Neuronal stem cell (in vitro differentiated cells): Measurements from ENCODE around the gene SPDYE8.
"Not testable (repeated sequence)": the region's sequence is repeated elsewhere in the genome, so short reads cannot be mapped to it uniquely, and the experiment has no call there.

Experiments used
- DNase-seq: peaks from one replicate; pipeline ENCODE4 v3.0.0-alpha.2; 2013; ENCODE audit warnings: low spot score
- H2AFZ ChIP-seq: one replicate; pipeline ENCODE4 v1.6.1; 2013; ENCODE audit warnings: mild to moderate bottlenecking, low read length, inconsistent platforms
- H2AK5ac ChIP-seq: 2 replicates; pipeline ENCODE4 v1.6.1; 2013; ENCODE audit warnings: low read depth, mild to moderate bottlenecking, inconsistent platforms, low read length, moderate library complexity, mixed read lengths
- H2BK120ac ChIP-seq: 2 replicates; pipeline ENCODE4 v1.6.1; 2013; ENCODE audit warnings: low read depth, mild to moderate bottlenecking, inconsistent platforms, low read length, moderate library complexity, mixed read lengths
- H2BK12ac ChIP-seq: one replicate; pipeline ENCODE4 v1.6.1; 2013; ENCODE audit warnings: low read length, inconsistent platforms
- H2BK15ac ChIP-seq: 2 replicates; pipeline ENCODE4 v1.6.1; 2013; ENCODE audit warnings: mild to moderate bottlenecking, low read length, inconsistent platforms, mixed read lengths
- H2BK5ac ChIP-seq: one replicate; pipeline ENCODE4 v1.6.1; 2013; ENCODE audit warnings: inconsistent platforms, mild to moderate bottlenecking, low read length, moderate library complexity
- H3K14ac ChIP-seq: one replicate; pipeline ENCODE4 v1.6.1; 2013; ENCODE audit warnings: low read length, inconsistent platforms
- H3K18ac ChIP-seq: 2 replicates; pipeline ENCODE4 v1.6.1; 2013; ENCODE audit warnings: low read length, inconsistent platforms
- H3K23ac ChIP-seq: 2 replicates; pipeline ENCODE4 v1.6.1; 2013; ENCODE audit warnings: low read depth, mild to moderate bottlenecking, mixed read lengths, low read length, inconsistent platforms; ENCODE audit not compliant: poor library complexity
- H3K27ac ChIP-seq: replicated peaks from 3 replicates; pipeline ENCODE4 v1.5.1; 2013; ENCODE audit warnings: low read length, inconsistent platforms
- H3K27me3 ChIP-seq, 3 experiments: 2 replicates each; pipeline ENCODE4 v1.6.1; 2013; ENCODE audit warnings: low read length in 3 of 3, mild to moderate bottlenecking in 2 of 3, inconsistent platforms in 1 of 3, low read depth in 1 of 3, mixed read lengths in 1 of 3, moderate library complexity in 1 of 3; ENCODE audit not compliant: control insufficient read depth in 3 of 3, insufficient read depth in 3 of 3
- H3K36me3 ChIP-seq, 2 donors: replicated peaks in 1 of 2; 2 replicates each; pipeline ENCODE4 v1.6.1; 2013; ENCODE audit warnings: low read length in 2 of 2; ENCODE audit not compliant: control insufficient read depth in 2 of 2, insufficient read depth in 2 of 2
- H3K4ac ChIP-seq: 2 replicates; pipeline ENCODE4 v1.6.1; 2013; ENCODE audit warnings: inconsistent platforms, mild to moderate bottlenecking, low read length, moderate library complexity
- H3K4me1 ChIP-seq, 2 donors: 1 replicate in 1 of 2; 2 replicates in 1 of 2; pipeline ENCODE4 v1.6.1; 2013; ENCODE audit warnings: low read length in 2 of 2, low read depth in 1 of 2; ENCODE audit not compliant: control insufficient read depth in 2 of 2, insufficient read depth in 1 of 2
- H3K4me2 ChIP-seq: one replicate; pipeline ENCODE4 v1.6.1; 2013; ENCODE audit warnings: mild to moderate bottlenecking, low read length, inconsistent platforms; ENCODE audit not compliant: insufficient read depth, poor library complexity, severe bottlenecking
- H3K4me3 ChIP-seq, 2 donors: 2 replicates each; pipeline ENCODE4 v1.5.1; 2013; ENCODE audit warnings: low read length in 2 of 2, mild to moderate bottlenecking in 2 of 2, inconsistent platforms in 1 of 2, moderate library complexity in 1 of 2
- H3K79me1 ChIP-seq: one replicate; pipeline ENCODE4 v1.6.1; 2013; ENCODE audit warnings: low read depth, mild to moderate bottlenecking, inconsistent platforms, low read length, moderate library complexity
- H3K9ac ChIP-seq: one replicate; pipeline ENCODE4 v1.6.1; 2013; ENCODE audit warnings: mild to moderate bottlenecking, low read depth, low read length, inconsistent platforms; ENCODE audit not compliant: poor library complexity
- H3K9me3 ChIP-seq, 2 donors: replicated peaks in 1 of 2; 2 replicates each; pipeline versions ENCODE3 to v1.6.1; 2013; ENCODE audit warnings: low read length in 2 of 2, mild to moderate bottlenecking in 2 of 2, inconsistent platforms in 1 of 2, low read depth in 1 of 2, mixed read lengths in 1 of 2, moderate library complexity in 1 of 2; ENCODE audit not compliant: control insufficient read depth in 2 of 2, insufficient read depth in 1 of 2
- H4K8ac ChIP-seq: one replicate; pipeline ENCODE4 v1.6.1; 2013; ENCODE audit warnings: low read depth, mild to moderate bottlenecking, inconsistent platforms, low read length, moderate library complexity
- H4K91ac ChIP-seq: one replicate; pipeline ENCODE4 v1.6.1; 2013; ENCODE audit warnings: low read length, low read depth, mild to moderate bottlenecking, inconsistent platforms; ENCODE audit not compliant: poor library complexity
- WGBS, 2 donors: extraction: QIAGEN DNeasy Blood & Tissue Kit; methylation state at CpG; one replicate each; pipeline ENCODE4 v1.1.7; 2013; ENCODE audit warnings: missing lambda C conversion rate in 2 of 2, mixed read lengths in 1 of 2; ENCODE audit not compliant: insufficient read length in 2 of 2, insufficient replicate concordance in 1 of 2; ENCODE audit errors: extremely low coverage in 2 of 2; 5-methylcytosine and 5-hydroxymethylcytosine counted together

Gene SPDYE8

DNA sequence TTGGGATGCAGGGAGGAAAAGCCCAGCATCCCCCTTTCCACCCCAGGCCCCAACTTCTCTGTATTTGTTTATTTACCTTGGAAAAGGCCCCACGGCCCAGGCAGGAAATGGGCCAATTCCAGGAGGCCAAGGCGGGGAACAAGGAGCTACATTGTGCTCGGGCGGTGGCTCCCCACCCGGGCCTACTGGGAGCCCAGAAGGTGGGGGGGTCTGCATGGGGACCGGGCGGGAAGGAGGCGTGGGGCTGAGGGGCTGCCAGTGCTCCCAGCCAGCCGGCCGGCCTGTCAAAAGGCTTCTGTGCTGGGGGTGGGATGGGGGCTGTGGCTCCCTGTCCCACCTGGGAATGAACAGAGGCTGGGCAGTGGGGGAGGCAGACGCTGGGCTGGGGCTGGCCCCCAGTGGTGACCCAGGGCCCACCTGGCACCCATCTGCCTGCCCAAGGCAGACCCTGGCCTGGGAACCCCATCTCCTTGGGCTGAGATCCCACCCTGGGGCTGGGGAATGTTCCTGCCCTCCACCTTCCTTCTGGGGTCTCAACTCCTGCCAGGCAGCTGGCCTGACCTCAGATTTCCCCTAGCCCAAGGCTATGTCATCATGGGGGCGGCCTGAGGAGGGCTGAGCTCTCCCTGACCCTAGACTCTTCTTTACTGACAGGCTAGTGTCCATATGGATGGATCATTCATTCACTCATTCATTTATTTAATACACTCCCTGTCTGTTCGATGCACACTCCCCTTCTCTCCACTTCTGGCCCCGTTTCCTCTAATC, 39.2 kb downstream of the SPDYE8 start:
- H3K79me1 ChIP-seq, H3K9ac ChIP-seq, H3K18ac ChIP-seq, H2BK120ac ChIP-seq, H3K4ac ChIP-seq, DNase-seq, H2BK15ac ChIP-seq, H2BK12ac ChIP-seq, H3K4me2 ChIP-seq, H3K27ac ChIP-seq, H4K91ac ChIP-seq, H3K23ac ChIP-seq, H3K27me3 ChIP-seq, H3K36me3 ChIP-seq, H3K9me3 ChIP-seq, H2BK5ac ChIP-seq, H4K8ac ChIP-seq, H3K4me3 ChIP-seq, H3K14ac ChIP-seq, H3K4me1 ChIP-seq, H2AFZ ChIP-seq, H2AK5ac ChIP-seq: not testable (repeated sequence)
- WGBS, 2 donors, result no CpG with 5 or more reads among the region's 14 CpGs

DNA sequence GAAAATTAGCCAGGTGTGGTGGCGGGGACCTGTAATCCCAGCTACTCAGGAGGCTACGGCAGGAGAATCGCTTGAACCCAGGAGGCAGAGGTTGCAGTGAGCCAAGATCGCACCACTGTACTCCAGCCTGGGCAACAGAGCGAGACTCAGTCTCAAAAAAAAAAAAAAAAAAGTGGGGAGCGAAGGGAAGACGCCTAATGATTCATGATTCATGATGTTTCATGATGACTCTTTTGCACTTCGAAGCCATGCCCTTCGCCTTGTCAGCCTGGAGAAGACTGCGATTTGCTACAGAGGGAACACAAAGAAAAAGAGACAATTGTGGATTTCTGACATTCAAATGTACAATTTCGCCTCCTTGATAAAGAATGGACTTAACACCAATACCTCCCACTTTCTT, 47.5 kb downstream of the SPDYE8 start:
- H4K91ac ChIP-seq, H2AFZ ChIP-seq, H3K27me3 ChIP-seq, H2BK5ac ChIP-seq, H3K14ac ChIP-seq, H3K36me3 ChIP-seq, H3K9me3 ChIP-seq, H2BK12ac ChIP-seq, H2AK5ac ChIP-seq, H3K27ac ChIP-seq, H3K4me1 ChIP-seq, H3K79me1 ChIP-seq, H4K8ac ChIP-seq, H3K4ac ChIP-seq, H3K18ac ChIP-seq, H3K4me3 ChIP-seq, H3K23ac ChIP-seq, H3K4me2 ChIP-seq, H2BK15ac ChIP-seq, H2BK120ac ChIP-seq, DNase-seq, H3K9ac ChIP-seq: not testable (repeated sequence)
- no CpG with 5 or more reads among the region's 11 CpGs for WGBS, 2 donors

DNA sequence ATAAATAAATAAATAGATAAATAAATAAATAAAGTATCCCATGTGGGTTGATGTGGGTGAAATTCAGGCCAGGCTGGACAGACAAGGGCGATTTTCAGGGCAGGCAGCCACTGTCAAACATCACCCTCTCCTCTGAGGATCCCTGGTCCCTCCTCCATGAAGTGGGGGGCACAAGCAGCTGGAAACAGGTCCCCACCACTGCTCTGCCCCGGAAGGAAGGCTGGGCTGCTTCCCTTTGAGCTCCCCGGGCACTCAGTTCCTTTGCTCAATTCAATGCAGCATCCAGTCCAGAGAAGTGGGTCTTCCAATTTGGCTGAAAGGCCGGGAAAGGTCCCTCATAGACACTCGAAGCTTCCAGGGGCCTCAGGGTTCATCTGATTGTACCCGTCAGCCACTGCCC, 49.2 kb downstream of the SPDYE8 start:
- H2BK12ac ChIP-seq, H2AK5ac ChIP-seq, H3K9me3 ChIP-seq, H2AFZ ChIP-seq, H3K4me3 ChIP-seq, DNase-seq, H3K36me3 ChIP-seq, H3K4ac ChIP-seq, H3K14ac ChIP-seq, H3K4me1 ChIP-seq, H2BK120ac ChIP-seq, H3K18ac ChIP-seq, H3K4me2 ChIP-seq, H3K27ac ChIP-seq, H4K8ac ChIP-seq, H2BK15ac ChIP-seq, H3K23ac ChIP-seq, H3K27me3 ChIP-seq, H2BK5ac ChIP-seq, H3K9ac ChIP-seq, H4K91ac ChIP-seq, H3K79me1 ChIP-seq: not testable (repeated sequence)
- WGBS, 2 donors, result no CpG with 5 or more reads among the region's 6 CpGs

DNA sequence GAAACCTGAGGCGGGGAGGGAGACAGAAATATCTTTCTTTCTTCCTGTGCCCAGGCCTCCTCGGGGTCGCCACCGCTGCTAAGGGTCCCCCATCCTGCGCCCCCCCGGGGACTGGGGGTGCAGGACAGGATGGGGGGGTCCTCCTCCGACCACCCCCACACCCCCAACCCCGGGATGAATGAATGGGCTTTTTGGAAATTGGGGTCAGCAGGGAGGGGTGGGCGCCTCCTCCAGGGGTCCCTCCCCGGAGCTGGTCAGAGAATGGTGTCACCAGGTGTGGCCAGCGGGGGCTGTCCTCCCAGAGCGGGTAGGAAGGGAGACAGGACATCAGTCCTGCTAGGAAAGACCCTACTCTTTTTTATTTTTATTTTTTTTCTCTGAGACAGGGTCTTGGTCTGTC, 53.1 kb downstream of the SPDYE8 start:
- H2BK12ac ChIP-seq, H3K4me3 ChIP-seq, H3K18ac ChIP-seq, H3K23ac ChIP-seq, H3K14ac ChIP-seq, H3K4me2 ChIP-seq, H3K27ac ChIP-seq, H2BK15ac ChIP-seq, H2BK5ac ChIP-seq, H3K79me1 ChIP-seq, H2AFZ ChIP-seq, H4K8ac ChIP-seq, H3K4ac ChIP-seq, H4K91ac ChIP-seq, H3K36me3 ChIP-seq, H2BK120ac ChIP-seq, H3K27me3 ChIP-seq, DNase-seq, H2AK5ac ChIP-seq, H3K4me1 ChIP-seq, H3K9me3 ChIP-seq, H3K9ac ChIP-seq: not testable (repeated sequence)
- WGBS, 2 donors, result no CpG with 5 or more reads among the region's 12 CpGs
